CD4-positive, alpha-beta T cell treated with Interleukin-6 at 100 ng/mL for 8 hours (primary cell): ENCODE data around the gene APOA1.
"Not testable (repeated sequence)": the region's sequence is repeated elsewhere in the genome, so short reads cannot be mapped to it uniquely, and the experiment has no call there.

Experiments
- DNase-seq: peaks from one replicate; pipeline ENCODE4 v3.0.0-alpha.2; 2020; ENCODE audit warnings: mixed read lengths, low spot score

Gene APOA1

DNA sequence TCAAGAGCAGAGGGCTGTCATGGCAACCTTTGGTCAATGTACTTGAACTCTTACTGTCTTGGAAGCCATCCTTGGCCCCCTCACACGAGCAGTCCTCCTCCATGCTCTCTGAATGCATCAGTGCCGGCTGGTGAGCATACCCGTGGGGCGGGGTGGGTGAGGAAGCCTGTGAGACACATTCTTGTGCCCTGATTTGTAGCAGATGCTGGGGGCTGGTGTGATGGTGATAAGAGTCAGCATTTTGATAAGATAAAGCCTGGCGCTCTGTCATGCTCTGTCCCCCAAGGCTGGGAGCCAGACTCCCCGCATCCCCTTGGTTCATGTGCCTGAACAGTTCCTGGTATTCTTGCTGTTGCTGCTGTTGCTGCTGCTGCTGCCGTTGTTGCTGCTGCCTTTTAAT lies 20.5 kb upstream of the APOA1 start:
- no peak for DNase-seq

DNA sequence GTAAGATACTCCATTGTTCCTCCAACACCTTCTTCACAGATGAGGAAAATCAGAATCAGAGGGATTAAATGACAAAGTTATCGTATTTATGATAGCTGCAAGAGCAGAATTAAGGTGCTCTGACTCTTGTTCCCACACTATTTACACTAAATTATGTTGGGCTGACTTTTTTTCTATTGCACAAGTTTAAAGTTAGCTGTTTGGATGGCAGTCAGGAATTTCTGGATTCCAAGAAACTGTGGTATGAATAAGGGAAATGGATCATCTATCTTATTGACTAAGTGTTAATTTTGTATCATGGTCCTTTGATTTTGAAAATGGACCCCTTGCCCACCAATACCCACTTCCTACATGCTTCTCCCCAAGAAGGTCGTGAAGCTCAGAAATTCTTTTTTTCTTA lies 19.9 kb upstream of the APOA1 start:
- no peak for DNase-seq

DNA sequence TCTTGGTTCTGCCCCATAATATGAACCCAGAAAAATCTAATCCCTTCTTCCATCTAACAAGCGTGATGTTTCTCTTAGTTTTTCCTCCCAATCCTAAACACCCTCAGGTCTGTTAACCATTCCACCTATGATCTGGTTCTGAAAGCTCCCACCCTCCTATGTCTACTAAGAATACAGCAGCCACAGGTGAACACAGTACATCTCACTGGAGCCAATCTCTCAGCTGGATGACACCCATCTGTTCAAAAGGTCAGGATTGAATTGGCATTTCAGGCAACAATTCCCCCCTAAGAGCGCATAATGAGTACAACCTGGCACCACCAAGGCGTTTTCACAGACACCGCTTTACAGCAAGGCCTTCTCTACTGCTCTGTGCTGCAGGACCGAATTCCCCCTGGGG lies 19.0 kb upstream of the APOA1 start:
- no peak for DNase-seq

DNA sequence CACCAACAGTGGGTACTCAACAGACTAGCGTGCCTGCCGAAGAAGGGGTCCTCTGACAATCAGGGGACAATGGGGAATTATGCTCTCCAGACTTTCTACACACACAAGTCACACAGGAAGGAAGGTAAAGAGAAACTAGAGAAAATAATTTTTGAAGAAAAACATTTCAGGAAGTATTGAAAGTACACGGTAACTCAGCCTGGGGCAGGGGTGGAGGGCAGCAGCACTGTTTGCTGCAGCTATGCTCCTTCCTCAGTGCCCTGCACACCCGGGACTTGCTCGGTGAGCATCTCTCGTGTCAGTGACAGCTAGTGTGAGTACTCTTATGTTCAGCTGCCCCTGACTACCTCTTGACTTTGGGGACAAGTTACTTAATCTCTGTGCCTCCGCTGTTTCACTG lies 18.0 kb upstream of the APOA1 start:
- peak; percentile 22 for DNase-seq

DNA sequence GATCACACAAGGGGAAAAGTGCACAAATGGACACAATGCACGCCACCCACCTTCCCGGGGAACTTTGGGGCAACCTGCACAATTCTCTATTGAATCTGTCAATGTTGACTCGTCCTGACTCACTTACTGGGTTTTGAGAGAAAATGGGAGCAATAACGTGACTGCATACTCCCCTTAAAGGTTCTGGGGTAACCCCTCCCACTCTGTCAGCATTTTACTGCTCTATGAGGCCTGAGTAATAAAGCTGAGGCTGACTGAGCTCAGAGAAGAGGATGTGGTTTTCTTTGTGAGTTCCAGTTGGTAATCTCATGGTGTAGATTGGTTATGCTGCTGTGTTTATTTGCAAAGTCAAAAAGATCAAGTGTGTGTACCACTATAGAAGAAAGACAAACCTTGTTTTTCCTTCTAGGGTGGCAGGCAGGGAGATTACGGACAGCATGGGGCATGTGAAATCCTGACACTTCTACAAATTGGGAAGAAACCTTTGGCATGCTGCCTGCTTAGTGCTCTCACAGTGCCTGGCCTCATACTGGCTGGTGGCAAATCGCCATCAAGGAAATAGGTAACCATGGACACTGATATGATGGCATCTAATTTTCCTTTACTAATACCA lies 16.1 kb upstream of the APOA1 start:
- peak; percentile 86 for DNase-seq

DNA sequence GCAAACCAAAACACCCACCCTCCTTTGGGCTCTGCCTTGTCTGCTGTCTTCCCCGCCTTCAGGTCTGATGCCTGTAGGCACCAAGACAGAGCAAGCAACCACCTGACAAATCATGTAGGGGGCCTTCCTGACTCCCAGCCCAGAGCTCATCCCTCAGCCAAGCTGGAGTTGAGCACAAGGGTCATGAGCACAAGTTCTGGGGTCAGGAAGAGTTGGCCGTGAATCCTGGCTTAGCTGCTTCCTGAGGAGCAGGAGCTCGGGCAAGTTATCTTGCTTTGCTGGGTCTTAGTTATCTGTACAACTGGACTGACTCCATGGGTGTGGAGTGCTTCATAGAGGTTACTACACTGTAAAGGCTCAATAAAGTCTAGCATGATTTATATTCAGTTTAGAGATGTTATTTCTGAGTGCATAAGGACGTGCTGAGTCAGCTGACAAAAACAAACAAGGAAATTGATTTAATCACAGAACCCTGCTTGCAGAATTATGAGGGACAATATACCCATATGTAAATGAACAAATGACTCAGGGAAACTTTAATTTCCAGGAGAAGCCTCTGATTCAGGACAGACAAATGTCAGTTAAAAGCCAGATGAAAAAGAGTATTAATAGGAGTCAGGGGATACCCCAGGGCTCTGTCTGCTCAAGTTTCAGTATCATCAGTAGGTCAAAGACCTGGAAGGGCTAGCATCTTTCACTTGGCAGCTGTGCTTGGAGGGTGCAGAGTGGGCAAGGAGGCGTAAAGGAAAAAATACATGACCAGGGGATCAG lies 15.0 kb upstream of the APOA1 start:
- DNase-seq = no peak

DNA sequence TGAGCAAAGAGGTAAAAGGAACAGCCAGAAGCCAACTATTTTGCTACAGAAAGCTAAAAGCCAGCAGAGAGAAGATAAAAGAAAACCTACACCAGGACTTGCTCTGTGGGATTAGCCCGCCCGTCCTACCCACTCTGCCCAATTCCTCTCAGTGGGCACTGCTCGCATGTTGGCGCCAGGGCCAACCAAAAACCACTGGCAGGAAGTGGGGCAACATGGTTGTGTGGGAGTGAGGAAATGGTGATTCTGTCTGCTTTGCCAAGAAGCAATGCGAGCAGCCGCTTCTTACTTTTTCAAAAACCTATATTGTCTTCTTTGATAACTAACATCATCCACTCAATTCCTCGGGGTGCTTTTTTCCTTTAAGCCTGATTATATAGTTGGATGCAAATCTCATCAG lies 14.2 kb upstream of the APOA1 start:
- peak; percentile 66 for DNase-seq

DNA sequence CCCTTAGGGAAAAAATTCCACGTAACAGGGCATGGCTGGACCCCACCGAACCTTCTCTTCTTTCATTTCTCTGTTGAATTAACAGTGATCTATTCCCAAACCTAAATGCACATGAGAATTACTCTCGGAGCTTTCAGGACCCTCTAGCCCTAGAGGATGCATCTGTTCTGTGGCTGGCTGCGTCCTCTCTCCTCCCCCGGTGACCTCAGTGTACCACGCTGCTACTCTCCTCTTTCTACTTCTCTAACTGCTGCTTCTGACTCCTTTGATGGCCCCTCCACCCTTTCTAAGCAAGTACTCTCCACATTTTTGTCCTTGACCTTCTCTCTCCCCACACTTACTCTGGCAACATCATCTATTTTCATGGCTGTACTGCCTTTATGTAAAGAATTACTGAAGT lies 12.1 kb upstream of the APOA1 start:
- DNase-seq = no peak

DNA sequence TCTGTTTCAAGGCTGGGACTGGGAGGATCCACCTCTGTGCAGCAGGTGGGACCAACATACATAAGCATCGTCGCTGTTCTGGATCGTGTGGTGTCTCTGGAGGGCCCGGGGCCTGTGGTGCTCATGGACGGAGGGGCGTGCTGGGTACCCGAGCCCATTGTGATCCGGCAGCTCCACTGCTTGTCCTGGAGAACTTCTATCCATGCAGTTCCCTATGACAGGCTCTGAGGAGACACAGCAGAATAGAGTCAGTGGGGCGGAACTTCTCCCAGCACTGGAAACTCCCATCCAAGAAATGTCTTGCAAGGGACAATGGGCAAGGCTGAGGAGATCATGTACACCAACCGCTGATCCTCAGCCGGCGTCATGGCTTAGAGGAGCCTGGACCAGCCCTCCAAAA lies 11.6 kb upstream of the APOA1 start:
- no peak for DNase-seq

DNA sequence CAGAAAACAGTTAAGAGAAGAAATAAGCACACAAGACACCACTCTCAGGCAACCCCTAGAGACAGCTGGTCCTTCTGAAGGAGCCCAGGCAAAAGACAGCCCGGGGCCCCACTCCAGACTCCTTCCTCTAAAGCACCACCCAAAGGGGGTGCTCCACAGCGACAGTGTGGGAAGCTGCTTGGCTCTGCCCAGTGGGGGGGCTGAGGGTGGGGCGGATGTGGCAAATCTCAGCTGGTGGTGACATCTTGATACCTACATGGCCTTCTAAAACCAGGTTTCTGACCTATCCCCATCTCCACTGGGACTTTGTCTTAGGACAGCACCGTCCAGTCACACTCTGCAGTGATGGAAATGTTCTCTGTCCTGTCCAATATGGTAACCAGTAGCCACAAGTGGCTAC lies 10.2 kb upstream of the APOA1 start:
- DNase-seq = no peak

DNA sequence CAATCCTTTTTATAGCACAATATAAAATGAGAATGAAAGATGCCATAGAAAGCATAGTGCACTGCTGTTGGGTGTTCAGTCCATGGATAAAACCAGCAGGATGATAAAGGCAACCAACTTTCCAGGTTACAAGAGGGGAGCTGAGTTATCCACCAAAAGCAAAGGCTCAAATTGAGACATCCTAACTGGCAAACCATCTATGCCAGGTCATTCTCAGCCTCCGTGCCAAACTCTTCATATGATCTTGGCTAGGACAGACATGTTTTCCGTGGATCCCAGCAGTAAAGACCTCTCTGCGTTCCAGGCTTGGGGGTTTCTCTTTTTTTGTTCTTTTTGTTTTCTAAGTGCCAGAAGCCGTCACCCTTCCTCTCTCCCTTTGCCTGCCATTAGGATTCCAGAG lies 7.3 kb upstream of the APOA1 start:
- DNase-seq = no peak

DNA sequence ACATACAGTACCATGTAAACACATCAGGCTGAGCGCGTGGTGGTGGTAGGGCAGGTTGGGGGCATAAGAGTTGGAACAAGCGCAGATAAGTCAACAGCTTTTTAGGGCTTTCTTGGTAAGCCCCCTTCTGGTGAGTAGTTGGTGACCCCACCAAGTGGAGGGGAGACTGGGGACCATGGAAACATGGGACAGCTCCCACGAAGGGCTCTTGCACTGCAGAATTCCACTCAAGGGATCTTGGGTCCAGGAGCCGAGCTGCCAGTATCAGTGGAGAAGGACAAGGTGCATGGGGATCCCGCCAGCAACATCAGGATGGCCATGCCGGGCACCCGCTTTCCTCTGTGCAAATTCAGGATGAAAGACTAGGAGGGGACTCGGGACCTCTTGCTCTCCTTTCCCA lies 6.2 kb upstream of the APOA1 start:
- no peak for DNase-seq

DNA sequence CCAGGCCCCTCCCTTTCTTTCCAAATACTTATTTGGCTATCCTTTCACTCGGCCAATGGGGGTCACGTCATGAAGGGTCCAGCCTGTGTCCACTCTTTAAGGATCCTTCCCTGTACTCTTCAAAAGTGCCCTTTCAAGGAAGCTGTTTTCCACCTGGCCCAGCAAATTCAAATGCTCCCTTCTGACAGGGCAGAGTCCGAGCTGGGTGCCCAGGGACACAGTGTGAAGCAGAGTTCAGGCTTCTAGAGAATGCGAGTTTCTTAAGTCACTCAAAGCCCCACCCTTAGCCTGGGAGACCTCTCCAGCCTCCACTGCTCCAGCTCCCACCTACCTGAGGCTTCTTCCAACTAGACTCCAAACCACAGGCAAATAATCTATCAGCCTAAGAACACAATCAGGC lies 5.5 kb upstream of the APOA1 start:
- DNase-seq = no peak

DNA sequence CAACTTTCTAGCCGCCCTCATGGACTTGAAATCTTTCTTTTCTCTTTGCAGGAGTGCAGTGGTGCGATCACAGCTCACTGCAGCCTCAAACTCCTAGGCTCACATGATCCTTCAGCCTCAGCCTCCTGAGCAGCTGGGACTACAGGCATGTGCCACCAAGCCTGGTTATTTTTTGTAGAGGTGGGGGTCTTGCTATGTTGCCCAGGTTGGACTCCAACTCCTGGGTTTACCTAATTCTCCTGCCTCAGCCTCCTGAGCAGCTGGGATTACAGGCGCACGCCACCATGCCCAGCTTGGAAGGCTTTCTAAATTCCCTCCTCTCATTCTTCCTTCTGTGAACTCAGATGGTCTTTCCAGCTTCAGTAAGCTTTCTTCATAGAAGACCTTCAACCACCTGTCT lies 4.7 kb upstream of the APOA1 start:
- no peak for DNase-seq

DNA sequence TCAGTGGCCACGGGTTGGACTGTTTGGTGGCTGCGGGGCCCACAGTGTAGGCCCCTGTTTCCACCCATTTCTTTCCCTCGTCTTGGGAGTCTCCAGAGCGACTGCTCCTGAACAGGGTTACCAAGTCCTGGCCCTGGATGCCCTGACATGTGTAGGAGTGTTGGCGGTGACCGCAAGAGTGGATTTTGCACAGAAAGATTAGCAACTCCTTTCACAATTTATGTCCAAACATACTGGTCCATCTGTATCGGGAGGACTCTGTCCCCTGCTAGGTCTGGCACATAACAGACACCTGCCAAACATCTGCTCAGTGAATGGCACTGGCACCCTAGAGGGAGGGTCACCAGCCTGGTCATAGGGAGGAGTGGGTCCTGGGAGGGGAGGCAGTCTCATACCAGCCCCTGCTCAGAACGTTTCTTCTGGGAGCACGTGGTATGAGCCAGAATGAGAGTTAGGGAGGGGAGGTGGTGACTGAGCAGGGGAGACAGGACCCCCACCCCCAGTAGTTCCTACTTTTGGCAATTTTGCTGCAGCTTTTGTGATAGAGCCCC lies 3.4 kb upstream of the APOA1 start:
- DNase-seq = no peak

DNA sequence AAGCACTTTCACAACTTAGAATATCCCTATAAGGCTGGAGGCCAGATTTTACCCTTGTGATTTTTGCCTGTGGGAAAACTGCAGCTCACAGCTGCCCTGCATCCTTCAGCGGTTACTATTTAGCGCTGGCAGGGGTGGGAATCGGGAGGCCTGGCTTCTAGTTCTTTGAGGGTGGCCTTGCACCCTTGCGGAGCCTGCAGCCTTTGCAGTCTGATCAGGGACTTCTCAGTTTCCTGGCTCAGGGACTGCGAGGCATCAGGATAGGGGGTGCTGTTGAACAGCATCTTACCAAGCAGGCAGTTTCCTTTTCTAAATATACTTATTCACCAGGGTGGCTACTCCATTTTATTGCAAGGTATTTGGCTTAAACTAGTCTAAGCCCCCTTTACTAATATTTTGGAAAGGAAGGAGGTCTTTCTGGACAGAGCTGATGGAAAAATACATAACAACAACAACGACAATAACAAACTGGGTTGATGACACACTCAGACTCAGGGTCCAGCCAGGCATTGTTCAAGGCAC lies 2.9 kb upstream of the APOA1 start:
- no peak for DNase-seq

DNA sequence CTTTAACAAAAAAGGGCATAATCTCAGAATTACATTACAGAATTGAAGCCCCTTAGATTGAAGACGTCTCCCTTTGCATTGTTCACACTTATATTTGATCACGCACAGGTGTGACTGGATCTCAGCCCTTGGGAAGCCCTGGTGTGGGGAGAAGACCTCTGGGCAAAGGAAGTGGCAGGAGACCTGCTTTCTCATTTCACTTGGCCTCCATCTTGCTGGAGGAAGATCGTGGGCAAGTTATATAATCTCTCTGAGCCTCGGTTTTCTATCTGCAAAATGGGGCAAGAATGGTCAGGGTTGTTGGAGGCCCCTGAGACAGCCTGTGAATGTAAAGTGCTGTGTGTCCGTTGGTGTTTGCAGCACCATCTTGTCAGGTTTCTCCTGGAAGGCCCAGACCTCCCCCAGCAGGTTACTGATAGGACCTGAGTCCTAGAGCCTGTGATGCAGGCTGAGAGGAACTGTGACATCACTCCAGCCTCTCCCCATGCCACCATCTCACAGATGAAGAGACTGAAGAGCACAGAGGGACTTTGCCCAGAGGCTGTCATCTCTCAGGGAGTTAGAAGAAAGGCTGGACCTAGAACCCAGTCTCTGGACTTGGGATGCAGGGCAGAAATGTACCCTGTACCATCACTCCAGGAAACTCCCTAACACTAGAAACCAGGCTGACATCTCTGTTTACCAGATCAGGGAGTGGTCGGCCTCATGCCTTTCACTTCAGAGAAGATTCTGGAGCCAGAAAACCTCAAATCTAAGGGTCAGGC lies 1.1 kb upstream of the APOA1 start:
- no peak for DNase-seq

DNA sequence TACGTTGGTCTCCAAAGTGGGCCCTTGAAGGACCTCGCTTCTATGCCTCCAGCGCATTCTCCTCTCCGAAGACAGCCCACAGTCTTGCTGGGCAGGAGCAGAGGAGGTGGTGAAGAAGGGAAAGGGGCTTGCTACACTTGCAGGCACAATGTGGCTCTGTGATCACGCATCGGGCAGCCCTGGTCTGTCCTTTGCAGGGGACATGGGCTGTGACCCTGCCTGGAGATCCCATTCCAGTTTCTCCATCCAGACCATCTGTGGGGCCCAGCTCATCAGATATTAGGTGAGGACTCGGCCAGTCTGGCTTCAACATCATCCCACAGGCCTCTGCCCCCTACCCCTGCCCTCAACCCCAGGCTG lies 810 bp downstream of the APOA1 start:
- no peak for DNase-seq

DNA sequence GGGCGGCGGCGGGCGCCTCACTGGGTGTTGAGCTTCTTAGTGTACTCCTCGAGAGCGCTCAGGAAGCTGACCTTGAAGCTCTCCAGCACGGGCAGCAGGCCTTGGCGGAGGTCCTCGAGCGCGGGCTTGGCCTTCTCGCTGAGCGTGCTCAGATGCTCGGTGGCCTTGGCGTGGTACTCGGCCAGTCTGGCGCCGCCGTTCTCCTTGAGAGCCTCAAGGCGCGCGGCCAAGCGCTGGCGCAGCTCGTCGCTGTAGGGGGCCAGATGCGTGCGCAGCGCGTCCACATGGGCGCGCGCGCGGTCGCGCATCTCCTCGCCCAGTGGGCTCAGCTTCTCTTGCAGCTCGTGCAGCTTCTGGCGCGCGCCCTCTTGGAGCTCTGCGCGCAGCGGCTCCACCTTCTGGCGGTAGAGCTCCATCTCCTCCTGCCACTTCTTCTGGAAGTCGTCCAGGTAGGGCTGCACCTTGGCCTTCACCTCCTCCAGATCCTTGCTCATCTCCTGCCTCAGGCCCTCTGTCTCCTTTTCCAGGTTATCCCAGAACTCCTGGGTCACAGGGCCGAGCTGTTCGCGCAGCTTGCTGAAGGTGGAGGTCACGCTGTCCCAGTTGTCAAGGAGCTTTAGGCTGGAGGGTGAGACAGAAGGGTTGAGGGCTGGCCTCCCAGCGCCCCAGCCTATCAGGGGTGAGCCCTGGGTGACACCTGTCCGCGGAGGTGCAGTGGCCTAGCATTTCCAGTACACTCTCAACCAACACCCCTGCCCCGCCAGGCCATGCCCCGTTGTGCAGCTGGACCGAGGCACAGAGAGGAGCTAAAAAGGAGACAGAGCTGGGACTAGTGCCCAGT lies 1.4 kb downstream of the APOA1 start:
- DNase-seq = peak; percentile 83

DNA sequence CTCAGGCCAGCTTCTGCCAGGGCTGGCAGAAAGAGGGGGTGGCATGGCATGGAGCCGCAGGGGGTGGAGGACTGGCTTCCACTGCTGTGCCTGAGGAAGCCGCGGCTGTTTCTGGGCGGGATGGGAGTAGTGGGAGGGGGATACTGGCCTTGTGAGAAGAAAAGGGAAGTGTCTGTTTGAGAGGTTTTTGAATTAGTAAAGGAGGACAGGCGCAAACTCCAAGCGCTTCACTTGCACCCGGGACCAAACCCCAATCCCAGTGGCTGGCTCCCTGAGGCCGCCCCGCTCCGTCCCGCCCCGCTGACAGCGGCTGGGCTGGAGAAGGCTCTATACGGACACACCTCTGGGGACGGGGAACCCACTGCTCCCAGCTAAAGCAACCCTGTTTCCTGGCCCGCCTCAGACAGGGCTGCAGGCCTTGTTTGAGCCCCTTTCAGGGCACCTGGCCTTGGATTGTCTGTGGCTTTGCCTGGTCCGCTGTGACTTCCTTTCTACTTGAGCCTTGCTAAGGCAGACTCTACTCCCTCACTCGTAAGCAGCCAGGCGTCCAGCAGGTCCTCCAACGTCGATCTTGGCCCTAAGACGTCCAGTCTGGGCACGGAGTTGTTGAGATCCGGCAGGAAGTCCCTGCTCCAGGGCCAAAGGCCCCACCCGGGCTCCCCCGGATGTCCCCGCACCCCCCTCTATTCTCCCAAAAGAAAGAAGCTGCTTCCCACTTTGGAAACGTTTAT lies 2.2 kb downstream of the APOA1 start:
- no peak for DNase-seq

DNA sequence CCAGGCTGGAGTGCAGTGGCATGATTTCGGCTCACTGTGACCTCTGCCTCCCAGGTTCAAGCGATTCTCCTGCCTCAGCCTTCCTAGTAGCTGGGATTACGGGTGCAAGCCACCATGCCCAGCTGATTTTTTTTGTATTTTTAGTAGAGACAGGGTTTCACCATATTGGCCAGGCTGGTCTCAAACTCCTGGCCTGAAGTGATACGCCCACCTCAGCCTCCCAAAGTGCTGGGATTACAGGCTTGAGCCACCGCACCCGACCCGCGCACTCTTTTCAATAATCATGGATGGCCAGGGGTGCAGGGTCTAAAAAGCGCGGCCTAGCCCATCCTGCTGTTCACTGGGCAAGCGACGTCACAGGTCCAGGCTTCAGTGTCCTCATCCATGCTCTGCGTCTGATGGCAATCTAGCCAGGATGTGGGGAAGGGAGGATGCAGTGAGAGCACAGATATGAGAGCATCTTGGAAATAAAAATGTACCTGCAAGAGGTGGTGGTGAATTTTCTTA lies 2.8 kb downstream of the APOA1 start:
- not testable (repeated sequence) for DNase-seq
